GM21447 (cell line): Measurements from ENCODE around the gene PSMA5.
"Not testable (repeated sequence)": the region's sequence is repeated elsewhere in the genome, so short reads cannot be mapped to it uniquely, and the experiment has no call there.

Experiments
- ATAC-seq: cut with Tn5 transposase; IDR thresholded peaks from one replicate; pipeline ENCODE4 v1.9.1; 2021; ENCODE audit not compliant: unreplicated experiment

PSMA5 gene

GRCh38 chr1:109392788-109393616 lies 33.2 kb downstream of the PSMA5 start:
- ATAC-seq, result no peak

DNA sequence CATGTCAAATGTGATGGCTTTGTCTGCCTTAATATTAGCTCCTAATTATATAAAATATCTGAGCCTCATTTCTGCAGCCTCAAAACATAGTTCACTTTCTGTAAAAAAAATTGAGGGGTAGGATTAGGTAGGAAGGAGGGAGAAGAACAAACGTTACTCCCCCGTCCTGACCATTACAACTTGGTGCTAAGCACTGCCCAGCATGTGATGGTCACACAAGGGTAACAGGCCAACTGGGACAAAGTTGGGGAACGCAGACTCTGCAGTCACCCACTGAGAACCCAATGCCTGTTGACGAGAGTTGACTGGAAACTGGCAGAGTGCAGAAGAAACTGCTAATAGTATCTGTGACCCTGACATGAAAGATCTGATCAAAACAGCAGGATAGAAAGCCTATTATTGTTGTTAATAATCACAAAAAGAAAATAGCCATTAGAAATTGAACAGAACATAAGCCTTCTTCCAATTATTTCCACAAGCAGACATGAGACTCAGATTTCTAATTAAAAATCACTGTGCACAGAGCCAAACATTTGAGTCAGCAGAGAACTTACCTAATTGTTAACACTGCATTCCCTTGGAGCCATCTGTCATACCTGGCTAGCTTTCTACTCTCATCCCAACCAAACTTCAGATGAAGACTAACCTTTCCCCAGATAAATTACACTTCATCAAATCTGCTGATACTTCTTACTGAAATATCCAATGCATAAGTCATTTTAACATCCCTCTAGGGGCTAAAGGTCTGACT lies 34.0 kb downstream of the PSMA5 start:
- ATAC-seq, result no peak

DNA sequence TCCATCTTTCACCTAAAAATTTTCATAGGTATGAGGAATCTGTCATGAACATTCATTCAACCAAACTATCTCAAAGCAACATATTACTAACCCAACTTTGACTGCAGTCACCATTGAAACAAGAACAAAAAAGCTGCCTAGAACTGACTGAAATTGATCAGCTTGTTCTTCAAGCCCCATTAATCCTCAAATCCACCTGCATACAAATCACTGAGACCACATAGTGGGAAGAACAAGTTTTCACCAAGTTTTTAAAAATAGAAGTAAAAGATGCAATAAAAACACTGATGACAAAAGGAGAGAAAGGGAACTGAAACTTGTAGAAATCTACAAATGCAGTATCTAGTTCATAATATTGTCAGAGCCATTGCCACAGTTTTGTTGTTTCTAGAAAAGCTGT lies 34.6 kb downstream of the PSMA5 start:
- peak; percentile 85 for ATAC-seq

GRCh38 chr1:109391157-109391556 lies 35.1 kb downstream of the PSMA5 start:
- no peak for ATAC-seq

DNA sequence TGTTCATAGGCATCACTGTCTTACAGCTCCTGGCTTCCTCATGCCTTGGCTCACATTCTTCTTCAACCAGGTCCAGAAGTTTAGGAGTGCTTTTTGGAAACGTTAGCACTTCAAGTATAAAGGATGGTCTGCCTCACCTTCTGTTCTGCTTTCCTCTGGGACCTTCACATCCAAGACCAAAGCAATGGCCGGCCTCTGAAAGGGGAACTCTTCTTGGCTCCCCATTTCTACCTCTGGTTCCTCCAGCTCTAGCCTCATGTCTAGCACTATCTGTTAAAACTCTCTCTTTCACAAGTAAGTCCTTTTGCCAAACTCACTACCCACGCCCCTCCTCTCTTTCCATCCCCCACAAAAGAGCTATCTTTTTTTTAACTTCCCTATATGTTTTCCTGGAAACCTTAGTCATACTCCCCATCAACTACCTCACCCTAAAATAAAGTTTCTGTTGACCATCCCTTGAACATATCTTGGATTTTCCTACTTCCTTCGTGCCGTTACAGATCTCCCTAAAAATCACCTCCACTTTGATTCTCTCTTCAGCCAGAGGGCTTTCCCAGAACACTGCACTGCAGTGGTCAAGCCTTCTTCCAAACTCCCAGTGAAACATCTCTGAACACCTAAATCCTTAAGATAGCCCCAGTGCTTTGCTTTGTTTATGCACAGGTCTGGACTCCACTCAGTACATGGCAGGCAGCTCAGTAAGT lies 36.5 kb downstream of the PSMA5 start:
- ATAC-seq, result no peak

GRCh38 chr1:109388884-109389637 lies 37.2 kb downstream of the PSMA5 start:
- ATAC-seq, result no peak

- ATAC-seq, result no peak
Measured at GRCh38 chr1:109388208-109388711, 38.0 kb downstream of the PSMA5 start.

DNA sequence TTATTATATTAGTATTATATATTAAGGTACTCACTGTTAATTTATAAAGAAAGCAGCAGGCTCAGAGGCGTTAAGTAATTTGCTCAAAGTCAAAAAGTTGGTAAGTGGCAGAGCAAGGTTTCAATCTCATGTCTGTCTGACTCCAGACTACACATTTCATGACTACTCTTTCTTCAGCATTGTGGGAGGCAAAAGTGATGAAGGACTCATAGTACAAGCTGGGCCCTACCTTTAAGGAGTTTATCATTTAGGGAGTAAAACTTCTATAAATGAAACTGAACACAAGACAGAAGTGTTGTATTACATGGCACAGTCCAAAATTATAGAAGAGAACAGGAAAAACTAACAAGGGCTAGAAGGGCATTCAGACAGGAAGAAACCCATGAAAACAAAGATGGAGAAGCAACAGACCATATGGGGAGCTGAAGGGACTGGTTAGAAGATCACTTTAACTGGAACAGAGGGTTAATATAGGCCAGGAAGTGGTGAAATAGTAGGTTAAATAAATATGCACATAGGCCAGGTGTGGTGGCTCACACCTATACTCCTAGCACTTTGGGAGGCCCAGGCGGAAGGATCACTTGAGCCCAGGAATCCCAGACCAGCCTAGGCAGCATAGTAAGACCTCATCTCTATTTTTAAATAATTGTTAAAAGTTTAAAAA lies 40.1 kb downstream of the PSMA5 start:
- no peak for ATAC-seq

- no peak for ATAC-seq
Measured at GRCh38 chr1:109385417-109385816, 40.8 kb downstream of the PSMA5 start.

DNA sequence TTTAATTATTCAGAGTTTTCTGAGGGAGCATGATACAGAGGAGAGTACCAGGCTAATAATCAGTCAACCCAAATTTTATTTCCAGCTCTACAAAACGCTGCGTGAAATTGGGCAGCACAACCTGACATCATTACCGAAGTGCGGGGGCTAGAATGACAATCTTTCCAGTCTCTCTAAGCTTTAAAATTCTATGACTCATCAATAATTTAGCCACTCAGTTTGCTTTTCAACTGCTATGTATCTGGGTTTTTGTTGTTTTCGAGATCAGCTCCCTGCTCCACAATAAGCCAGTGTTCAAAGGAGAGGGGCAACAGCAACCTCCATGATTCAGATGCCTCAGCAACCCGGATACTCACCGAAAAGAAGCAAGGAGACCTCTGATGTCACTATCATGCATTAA lies 42.4 kb downstream of the PSMA5 start:
- no peak for ATAC-seq

GRCh38 chr1:109383087-109383779 lies 43.0 kb downstream of the PSMA5 start:
- ATAC-seq, result no peak

DNA sequence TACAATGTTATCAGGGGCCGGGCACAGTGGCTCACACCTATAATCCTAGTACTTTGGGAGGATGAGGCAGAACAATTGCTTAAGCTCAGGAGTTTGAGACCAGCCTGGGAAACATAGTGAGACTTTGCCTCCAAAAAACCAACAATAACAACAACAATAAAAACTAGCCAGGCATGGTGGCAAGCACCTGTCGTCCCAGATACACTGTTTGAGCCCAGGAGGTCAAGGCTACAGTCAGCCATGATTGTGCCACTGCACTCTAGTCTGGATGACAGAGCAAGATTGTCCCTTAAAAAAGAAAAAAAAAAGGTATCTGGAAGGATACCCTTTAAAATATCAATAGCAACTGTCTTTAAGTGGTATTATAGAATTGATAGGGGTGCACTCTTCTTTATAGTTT lies 44.7 kb downstream of the PSMA5 start:
- ATAC-seq, result no peak

DNA sequence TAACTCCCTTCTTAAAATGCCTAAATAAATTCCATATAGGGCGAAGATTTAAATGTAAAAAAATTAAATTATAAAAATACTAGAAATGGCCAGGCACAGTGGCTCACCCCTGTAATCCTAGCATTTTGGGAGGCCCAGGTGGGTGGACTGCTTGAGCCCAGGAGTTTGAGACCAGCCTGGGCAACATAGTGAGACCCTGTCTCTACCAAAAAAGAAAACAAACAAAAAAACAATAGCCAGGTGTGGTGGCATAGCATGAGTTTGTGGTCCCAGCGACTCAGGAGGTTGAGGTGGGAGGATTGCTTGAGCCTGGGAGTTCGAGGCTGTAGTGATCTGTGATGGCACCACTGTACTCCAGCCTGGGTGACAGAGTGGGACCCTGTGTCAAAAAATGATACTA lies 46.3 kb downstream of the PSMA5 start:
- ATAC-seq, result no peak

- ATAC-seq, result no peak
Measured at GRCh38 chr1:109379422-109379821, 46.8 kb downstream of the PSMA5 start.

DNA sequence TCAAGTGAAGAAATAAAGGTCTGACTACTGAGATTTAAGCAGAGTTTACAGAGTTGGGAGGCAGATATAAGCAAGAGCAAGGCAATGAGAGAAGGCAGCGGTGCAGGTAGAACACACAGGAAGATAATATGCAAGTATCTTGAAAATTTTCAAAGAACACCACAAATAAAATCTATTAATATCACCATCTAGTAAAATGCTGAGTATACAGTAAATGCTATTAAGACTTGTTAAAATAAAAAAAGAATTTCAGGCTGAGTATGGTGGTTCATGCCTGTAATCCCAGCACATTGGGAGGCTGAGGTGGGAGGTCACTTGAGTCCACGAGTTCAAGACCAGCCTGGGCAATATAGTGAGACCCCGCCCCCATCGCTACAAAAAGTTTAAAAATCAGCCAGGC lies 48.5 kb downstream of the PSMA5 start:
- ATAC-seq, result no peak

- not testable (repeated sequence) for ATAC-seq
Measured at GRCh38 chr1:109373696-109374095, 52.6 kb downstream of the PSMA5 start.

DNA sequence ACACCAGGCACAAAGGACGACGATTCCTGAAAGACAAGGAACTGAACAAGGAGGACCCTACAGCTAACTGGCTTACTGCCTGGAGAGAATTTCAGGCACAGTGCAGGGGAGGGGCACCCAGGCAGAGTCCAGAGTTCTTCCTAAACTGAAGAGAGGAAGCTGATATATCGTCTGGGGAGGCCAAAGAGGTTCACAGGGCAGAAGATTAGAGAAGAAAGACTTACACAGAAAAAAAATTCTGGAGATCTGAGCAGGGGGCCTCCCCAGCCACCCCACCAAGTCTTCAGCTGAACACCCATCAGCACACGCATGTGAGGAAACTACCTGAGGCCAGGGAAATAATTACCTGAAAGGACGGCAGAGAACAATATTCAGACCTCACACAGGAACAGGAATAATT lies 53.1 kb downstream of the PSMA5 start:
- ATAC-seq, result no peak

DNA sequence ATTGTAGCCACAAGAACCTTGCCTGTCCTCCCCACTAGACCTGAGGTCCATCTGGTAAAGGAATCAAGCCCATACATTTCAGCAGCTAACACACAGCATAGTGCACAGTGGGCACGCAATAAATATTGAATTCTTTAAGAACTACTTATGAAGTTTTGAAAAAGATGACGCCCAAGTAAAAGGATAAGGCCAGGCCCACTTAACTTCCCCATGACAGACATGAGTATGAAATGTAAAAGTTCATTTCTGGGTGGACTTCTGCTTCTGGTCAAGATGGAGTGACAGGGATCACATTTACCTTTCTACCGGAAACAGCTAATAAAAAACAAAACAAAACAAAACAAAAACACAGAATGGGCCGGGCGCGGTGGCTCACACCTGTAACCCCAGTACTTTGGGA lies 54.0 kb downstream of the PSMA5 start:
- no peak for ATAC-seq

GRCh38 chr1:109371341-109371739 lies 54.9 kb downstream of the PSMA5 start:
- no peak for ATAC-seq
